GM12878 (cell line): Measurements from ENCODE around the gene EXOSC1.

Experiments used
- BRCA1 ChIP-seq: IDR thresholded peaks from 2 replicates; pipeline ENCODE4 v1.6.1; 2011; ENCODE audit warnings: low read depth, low read length, improper control_type of control experiment
- CHD2 ChIP-seq: IDR thresholded peaks from 2 replicates; pipeline ENCODE4 v1.6.1; 2011; ENCODE audit warnings: low read depth, low read length, improper control_type of control experiment, borderline replicate concordance
- CTCF ChIP-seq, 3 experiments: IDR thresholded peaks in 2 of 3; conservative IDR thresholded peaks in 1 of 3; 2 replicates each; pipeline ENCODE4 v1.5.1; 2011; ENCODE audit warnings: low read depth in 3 of 3, low read length in 3 of 3, mild to moderate bottlenecking in 3 of 3, control low read depth in 2 of 3, moderate library complexity in 2 of 3, inconsistent platforms in 1 of 3, mixed read lengths in 1 of 3; ENCODE audit not compliant: control insufficient read depth in 2 of 3, insufficient read depth in 1 of 3; ENCODE audit errors: extremely low read depth in 1 of 3
- ETV6 ChIP-seq, 2 experiments: fragments of 450-650 bp in 1 of 2; IDR thresholded peaks in 1 of 2; conservative IDR thresholded peaks in 1 of 2; 2 replicates each; pipeline ENCODE4 v1.6.1; 2014; ENCODE audit warnings: antibody characterized with exemption in 1 of 2, borderline replicate concordance in 1 of 2, low read depth in 1 of 2, mild to moderate bottlenecking in 1 of 2, moderate library complexity in 1 of 2
- FOXK2 ChIP-seq: fragments of 450-650 bp; IDR thresholded peaks from 2 replicates; pipeline ENCODE4 v1.6.1; 2017; ENCODE audit warnings: mild to moderate bottlenecking, moderate library complexity
- JUND ChIP-seq: IDR thresholded peaks from 2 replicates; pipeline ENCODE4 v1.6.1; 2012; ENCODE audit warnings: low read depth, mild to moderate bottlenecking, low read length, improper control_type of control experiment, moderate library complexity
- NBN ChIP-seq: fragments of 450-650 bp; IDR thresholded peaks from 2 replicates; pipeline ENCODE4 v1.6.1; 2016
- NFIC ChIP-seq: IDR thresholded peaks from 2 replicates; pipeline ENCODE4 v1.6.1; 2012; ENCODE audit warnings: low read depth, mild to moderate bottlenecking, inconsistent platforms, low read length, moderate library complexity
- POLR2A ChIP-seq: IDR thresholded peaks from 2 replicates; pipeline ENCODE4 v1.6.1; 2011; ENCODE audit warnings: low read depth, mild to moderate bottlenecking, low read length
- RAD21 ChIP-seq: IDR thresholded peaks from 2 replicates; pipeline ENCODE4 v1.6.1; 2011; ENCODE audit warnings: mild to moderate bottlenecking, low read depth, low read length, moderate library complexity; ENCODE audit not compliant: insufficient read depth
- SIN3A ChIP-seq: IDR thresholded peaks from 2 replicates; pipeline ENCODE4 v1.6.1; 2012; ENCODE audit warnings: low read depth, low read length, improper control_type of control experiment
- TARDBP ChIP-seq: IDR thresholded peaks from 2 replicates; pipeline ENCODE4 v1.6.1; 2016; ENCODE audit warnings: borderline replicate concordance

DNA sequence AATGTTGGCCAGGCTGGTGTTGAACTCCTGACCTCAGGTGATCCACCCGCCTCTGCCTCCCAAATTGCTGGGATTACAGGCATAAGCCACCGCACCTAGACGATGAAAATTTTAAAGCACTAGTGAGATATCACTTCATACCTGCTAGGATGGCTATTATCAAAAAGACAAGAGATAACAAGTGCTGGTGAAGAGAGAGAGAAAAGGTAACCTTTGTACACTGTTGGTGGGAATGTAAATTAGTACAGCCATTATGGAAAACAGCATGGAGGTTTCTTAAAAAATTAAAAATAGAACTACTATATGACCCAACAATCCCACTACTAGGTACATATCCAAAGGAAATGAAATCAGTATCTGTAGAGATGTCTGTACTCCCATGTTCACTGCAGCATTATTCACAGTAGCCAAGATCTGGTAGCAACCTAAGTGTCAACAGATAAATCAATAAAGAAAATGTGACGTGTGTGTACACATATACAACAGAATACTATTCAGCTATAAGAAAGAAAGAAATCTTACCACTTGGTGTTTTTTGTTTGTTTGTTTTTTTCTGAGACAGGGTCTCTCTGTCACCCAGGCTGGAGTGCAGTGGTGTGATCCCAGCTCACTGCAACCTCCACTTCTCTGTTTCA is 40.0 kb upstream of the EXOSC1 start:
- no peak for TF ChIP-seq TARDBP
- no peak for TF ChIP-seq SIN3A
- no peak for TF ChIP-seq RAD21
- TF ChIP-seq POLR2A: no peak
- TF ChIP-seq ETV6 (conservative IDR thresholded peaks at IDR 0.05 in 1 of 2, IDR thresholded peaks at IDR 0.05 in 1 of 2; ENCODE audit: borderline replicate concordance in 1 of 2, low read depth in 1 of 2): no peak
- no peak for TF ChIP-seq JUND
- no peak for TF ChIP-seq BRCA1
- TF ChIP-seq CTCF (IDR thresholded peaks at IDR 0.05 in 2 of 3, conservative IDR thresholded peaks at IDR 0.05 in 1 of 3; ENCODE audit: control insufficient read depth in 2 of 3, extremely low read depth in 1 of 3, insufficient read depth in 1 of 3, low read depth in 3 of 3, low read length in 3 of 3): no peak
- no peak for TF ChIP-seq NFIC
- TF ChIP-seq NBN: no peak
- no peak for TF ChIP-seq FOXK2
- no peak for TF ChIP-seq CHD2
